HG03060 (cell line): ENCODE measurements around the gene SLC9A9.

Experiments
- ATAC-seq: cut with Tn5 transposase; IDR thresholded peaks from one replicate; pipeline ENCODE4 v1.9.1; 2021; ENCODE audit warnings: low read depth, moderate number of reproducible peaks; ENCODE audit not compliant: unreplicated experiment

Gene SLC9A9

GRCh38 chr3:143383421-143383820, 464.8 kb downstream of the SLC9A9 start:
- ATAC-seq = no peak

GRCh38 chr3:143382816-143383215, 465.5 kb downstream of the SLC9A9 start:
- no peak for ATAC-seq

GRCh38 chr3:143380449-143380848, 467.8 kb downstream of the SLC9A9 start:
- ATAC-seq = no peak

- no peak for ATAC-seq
Measured at GRCh38 chr3:143375698-143376097, 472.6 kb downstream of the SLC9A9 start.

GRCh38 chr3:143367171-143367570, 481.1 kb downstream of the SLC9A9 start:
- no peak for ATAC-seq

GRCh38 chr3:143366672-143367071, 481.6 kb downstream of the SLC9A9 start:
- no peak for ATAC-seq

- no peak for ATAC-seq
Measured at GRCh38 chr3:143363949-143364348, 484.3 kb downstream of the SLC9A9 start.

GRCh38 chr3:143363276-143363675, 485.0 kb downstream of the SLC9A9 start:
- ATAC-seq = no peak

GRCh38 chr3:143362115-143362991, 485.9 kb downstream of the SLC9A9 start:
- no peak for ATAC-seq

GRCh38 chr3:143361589-143361988, 486.7 kb downstream of the SLC9A9 start:
- no peak for ATAC-seq

GRCh38 chr3:143360244-143360643, 488.0 kb downstream of the SLC9A9 start:
- ATAC-seq = no peak

GRCh38 chr3:143358793-143359491, 489.3 kb downstream of the SLC9A9 start:
- no peak for ATAC-seq

GRCh38 chr3:143358155-143358792, 490.0 kb downstream of the SLC9A9 start:
- ATAC-seq = no peak

- ATAC-seq = no peak
Measured at GRCh38 chr3:143357700-143358099, 490.6 kb downstream of the SLC9A9 start.

GRCh38 chr3:143356839-143357238, 491.4 kb downstream of the SLC9A9 start:
- no peak for ATAC-seq

GRCh38 chr3:143354342-143354741, 493.9 kb downstream of the SLC9A9 start:
- ATAC-seq = no peak

GRCh38 chr3:143352850-143353550, 495.3 kb downstream of the SLC9A9 start:
- ATAC-seq = no peak

GRCh38 chr3:143351895-143352608, 496.2 kb downstream of the SLC9A9 start:
- no peak for ATAC-seq

- ATAC-seq = no peak
Measured at GRCh38 chr3:143351354-143351753, 496.9 kb downstream of the SLC9A9 start.

GRCh38 chr3:143349455-143349854, 498.8 kb downstream of the SLC9A9 start:
- ATAC-seq = no peak
